ENCODE measurements around the gene VAV2. TPM values are rescaled to one million over a fixed set of nuclear protein-coding genes. Genes with fewer than 3 reads are reported as not detected.

The VAV2 gene
- total and polyA plus RNA-seq, 9 of the 15 experiments (the other 6 are each of a cell fraction or from before 2014, with no cell fraction given): 0.01 to 2.7 (median 1.0) TPM; not detected in 1

- 4% methylated on average over 9 of the region's 9 CpGs for WGBS (ENCODE audit: insufficient coverage, low coverage, missing lambda C conversion rate)
- no peak overlapping the region for H3K27ac ChIP-seq (ENCODE audit: extremely low read depth, low read depth, low read length)
- BruUV-seq (replicated peaks): no TSS peak
- intact Hi-C loops (cut with micrococcal nuclease): no loop called here
- H3K9me3 ChIP-seq (replicated peaks; ENCODE audit: control insufficient read depth, insufficient read depth, low read depth, low read length): peaks cover 7% of the 10 kb centered on the region
- POLR2A ChIA-PET: no interaction called here
- H3K4me1 ChIP-seq (replicated peaks in 1 of 2; ENCODE audit: control insufficient read depth in 2 of 2, insufficient read depth in 2 of 2, low read length in 2 of 2): no peaks in the 10 kb centered on the region
- DNase-seq (ENCODE audit: extremely low read depth in 1 of 4, low spot score in 3 of 4) (no peak), FAIRE-seq (no peak), ATAC-seq (no peak)
- no peaks in the 10 kb centered on the region for H4K20me1 ChIP-seq (replicated peaks; ENCODE audit: control insufficient read depth, insufficient read depth, low read length)
- no peaks in the 10 kb centered on the region for H3K79me2 ChIP-seq (ENCODE audit: control insufficient read depth, insufficient read depth, low read length)
- H3K9me1 ChIP-seq (ENCODE audit: control insufficient read depth, insufficient read depth, low read length): no peaks in the 10 kb centered on the region
- H3K4me3 ChIP-seq: no peak overlapping the region
- H3K36me3 ChIP-seq (ENCODE audit: control insufficient read depth, insufficient read depth, low read length): no peaks in the 10 kb centered on the region
- in situ Hi-C loops (cut with MboI): no loop called here
- peaks cover 3 to 31% of the 10 kb centered on the region in 2 experiments; a peak in 4 of 5 replicates for H3K27me3 ChIP-seq (ENCODE audit: control insufficient read depth in 2 of 2, insufficient read depth in 2 of 2, low read length in 2 of 2)
- no peak overlapping the region for H3K4me2 ChIP-seq (ENCODE audit: insufficient read depth, low read length)
- CTCF ChIA-PET (ENCODE audit: low intra/inter-chr PET ratio): no interaction called here
- H2AFZ ChIP-seq (ENCODE audit: low read depth, low read length): no peak overlapping the region
- H3K9ac ChIP-seq (ENCODE audit: insufficient read depth in 1 of 2, low read depth in 2 of 2, low read length in 2 of 2): no peak overlapping the region
- peak; percentile 95 for TF ChIP-seq ZNF324 (CRISPR knock-in tag; IDR thresholded peaks at IDR 0.05)
- no peak for TF ChIP-seq MTA3 (IDR thresholded peaks at IDR 0.05; ENCODE audit: borderline replicate concordance)
- no peak for TF ChIP-seq SNIP1 (IDR thresholded peaks at IDR 0.05; ENCODE audit: low read depth)
- TF ChIP-seq TAF15 (IDR thresholded peaks at IDR 0.05; ENCODE audit: low read depth, low read length): no peak
- no peak for TF ChIP-seq ZNF766 (CRISPR knock-in tag; conservative IDR thresholded peaks at IDR 0.05)
- TF ChIP-seq RBM25 (IDR thresholded peaks at IDR 0.05; ENCODE audit: low read depth, low read length, severe bottlenecking): no peak
- TF ChIP-seq TRIM25 (IDR thresholded peaks at IDR 0.05; ENCODE audit: borderline replicate concordance): no peak
- no peak for TF ChIP-seq KHSRP (IDR thresholded peaks at IDR 0.05)
- TF ChIP-seq TARDBP (IDR thresholded peaks at IDR 0.05): no peak
- TF ChIP-seq STAT6 (CRISPR knock-in tag; IDR thresholded peaks at IDR 0.05): no peak
- TF ChIP-seq SAP30 (IDR thresholded peaks at IDR 0.05; ENCODE audit: borderline replicate concordance, insufficient read depth, low read depth, low read length, poor library complexity, severe bottlenecking): no peak
- TF ChIP-seq MBD2 (IDR thresholded peaks at IDR 0.05; ENCODE audit: borderline replicate concordance, low read depth): no peak
- TF ChIP-seq ZBTB9 (CRISPR knock-in tag; IDR thresholded peaks at IDR 0.05): no peak
- TF ChIP-seq ETV6 (IDR thresholded peaks at IDR 0.05; ENCODE audit: borderline replicate concordance in 1 of 2, low read depth in 2 of 2, low read length in 1 of 2): no peak
- TF ChIP-seq ETV6 (CRISPR knock-in tag; IDR thresholded peaks at IDR 0.05; ENCODE audit: borderline replicate concordance): no peak
- no peak for TF ChIP-seq RHOXF2B (CRISPR knock-in tag; conservative IDR thresholded peaks at IDR 0.05)
Observed at GRCh38 chr9:133773889-133774655, 218.1 kb downstream of the VAV2 start.

Data from K562 (cell line).